Measurements from ENCODE around the gene RYR1.
"Not testable (repeated sequence)": the region's sequence is repeated elsewhere in the genome, so short reads cannot be mapped to it uniquely, and the experiment has no call there.

The RYR1 gene

GRCh38 chr19:38616265-38616664, 182.8 kb downstream of the RYR1 start:
- DNase-seq (ENCODE audit: low read depth), result no peak

- DNase-seq (ENCODE audit: low read depth), result no peak
These were observed 183.8 kb downstream of the RYR1 start for GRCh38 chr19:38617283-38617763.

GRCh38 chr19:38617764-38618589, 184.5 kb downstream of the RYR1 start, which contains the start of gene MAP4K1:
MAP4K1 (minus strand) TSS chr19:38617953; CDS start chr19:38617895, 58 bp downstream.
- peak; percentile 41 for DNase-seq (ENCODE audit: low read depth)

- DNase-seq (ENCODE audit: low read depth), result peak; percentile 100
These were observed 185.3 kb downstream of the RYR1 start, which contains the start of gene EIF3K for GRCh38 chr19:38618590-38619360. EIF3K (plus strand) TSS chr19:38619188; CDS start chr19:38619269, 81 bp downstream.

GRCh38 chr19:38619361-38620174, 186.1 kb downstream of the RYR1 start:
- no peak for DNase-seq (ENCODE audit: low read depth)

GRCh38 chr19:38624822-38625221, 191.3 kb downstream of the RYR1 start:
- DNase-seq (ENCODE audit: low read depth), result no peak

GRCh38 chr19:38626401-38626800, 192.9 kb downstream of the RYR1 start:
- no peak for DNase-seq (ENCODE audit: low read depth)

GRCh38 chr19:38629568-38629967, 196.1 kb downstream of the RYR1 start:
- no peak for DNase-seq (ENCODE audit: low read depth)

- not testable (repeated sequence) for DNase-seq (ENCODE audit: low read depth)
These were observed 197.8 kb downstream of the RYR1 start for GRCh38 chr19:38631301-38631700.

- DNase-seq (ENCODE audit: low read depth), result not testable (repeated sequence)
These were observed 198.5 kb downstream of the RYR1 start for GRCh38 chr19:38631811-38632475.

GRCh38 chr19:38632476-38633213, 199.2 kb downstream of the RYR1 start:
- DNase-seq (ENCODE audit: low read depth), result no peak

- DNase-seq (ENCODE audit: low read depth), result no peak
These were observed 201.4 kb downstream of the RYR1 start for GRCh38 chr19:38634757-38635482.

- no peak for DNase-seq (ENCODE audit: low read depth)
These were observed 202.2 kb downstream of the RYR1 start for GRCh38 chr19:38635483-38636399.

All from CMK (cell line).